Hepatocyte (in vitro differentiated cells): Measurements from ENCODE around the gene MLYCD. TPM values are rescaled to one million over a fixed set of nuclear protein-coding genes. Genes with fewer than 3 reads are reported as not detected.

Source experiments
- DNase-seq: peaks from one replicate; pipeline ENCODE4 v3.0.0-alpha.2; 2016; ENCODE audit warnings: low spot score
- H2AFZ ChIP-seq: fragments of 200-600 bp; sonication (generic); 2 replicates; pipeline ENCODE4 v1.6.0; 2016; ENCODE audit warnings: antibody characterized with exemption, mild to moderate bottlenecking
- H3K27ac ChIP-seq: fragments of 200-600 bp; sonication (generic); 2 replicates; pipeline ENCODE4 v1.5.1; 2016; ENCODE audit warnings: mild to moderate bottlenecking
- H3K27me3 ChIP-seq: fragments of 200-600 bp; sonication (generic); 2 replicates; pipeline ENCODE4 v1.6.1; 2016
- H3K36me3 ChIP-seq: fragments of 200-600 bp; sonication (generic); replicated peaks from 2 replicates; pipeline ENCODE4 v1.5.1; 2016; ENCODE audit warnings: low read depth; ENCODE audit not compliant: insufficient read depth
- H3K4me1 ChIP-seq: fragments of 200-600 bp; sonication (generic); 2 replicates; pipeline ENCODE4 v1.5.1; 2016; ENCODE audit warnings: mild to moderate bottlenecking, moderate library complexity; ENCODE audit not compliant: insufficient read depth
- H3K4me2 ChIP-seq: fragments of 200-600 bp; sonication (generic); 2 replicates; pipeline ENCODE4 v1.6.0; 2016
- H3K4me3 ChIP-seq: fragments of 200-600 bp; sonication (generic); 2 replicates; pipeline ENCODE4 v1.5.1; 2016; ENCODE audit warnings: mild to moderate bottlenecking
- H3K79me2 ChIP-seq: fragments of 200-600 bp; sonication (generic); 2 replicates; pipeline ENCODE4 v1.6.0; 2017; ENCODE audit warnings: mild to moderate bottlenecking
- H3K9me2 ChIP-seq: fragments of 200-600 bp; sonication (generic); replicated peaks from 2 replicates; pipeline ENCODE4 v1.6.0; 2017; ENCODE audit warnings: mild to moderate bottlenecking; ENCODE audit not compliant: insufficient read depth
- H3K9me3 ChIP-seq: fragments of 200-600 bp; sonication (generic); 2 replicates; pipeline ENCODE4 v1.5.1; 2016; ENCODE audit warnings: low read depth, mild to moderate bottlenecking
- H4K20me1 ChIP-seq: fragments of 200-600 bp; sonication (generic); 2 replicates; pipeline ENCODE4 v1.6.0; 2016; ENCODE audit warnings: mild to moderate bottlenecking; ENCODE audit not compliant: insufficient read depth, poor library complexity, severe bottlenecking
- CTCF ChIP-seq: fragments of 200-600 bp; sonication (generic); IDR thresholded peaks from 2 replicates; pipeline ENCODE4 v1.5.1; 2016; ENCODE audit warnings: antibody characterized with exemption, mild to moderate bottlenecking; ENCODE audit not compliant: poor library complexity
- EZH2 ChIP-seq: fragments of 200-600 bp; sonication (generic); IDR thresholded peaks from 2 replicates; pipeline ENCODE4 v1.6.1; 2016; ENCODE audit warnings: antibody characterized with exemption, mild to moderate bottlenecking, borderline replicate concordance
- EZH2phosphoT487 ChIP-seq: fragments of 200-600 bp; sonication (generic); IDR thresholded peaks from one replicate; pipeline ENCODE4 v1.6.1; 2018; ENCODE audit warnings: antibody characterized with exemption, mild to moderate bottlenecking, low read depth, moderate library complexity; ENCODE audit not compliant: unreplicated experiment, severe bottlenecking
- WGBS: methylation state at CpG from one replicate; pipeline ENCODE4 v1.1.6; 2016; ENCODE audit warnings: low lambda C conversion rate; ENCODE audit errors: missing lambda C conversion rate; 5-methylcytosine and 5-hydroxymethylcytosine counted together
- polyA plus RNA-seq: library from polyadenylated mRNA; unstranded; fragments of >200 nt; fragmentation: Nextera tagmentation; extraction: Ambion mirVana; gene quantifications from 2 replicates; pipeline ENCODE4 v1.2.1, GENCODE V29; 2016
- total RNA-seq: library from RNA; depleted of rRNA; stranded (reverse); fragments of >200 nt; gene quantifications from 2 replicates; pipeline ENCODE4 v1.2.3, GENCODE V29; 2014

MLYCD gene
- total and polyA plus RNA-seq, 2 experiments from 2014 or later, result 6.3 to 10.1 TPM

GRCh38 chr16:83851473-83851872 lies 47.4 kb upstream of the MLYCD start:
- Histone ChIP-seq H2AFZ (no peak overlapping the region), H3K9me3 (no peaks in the 10 kb centered on the region), H3K27me3 (no peaks in the 10 kb centered on the region), H3K4me1 (peaks cover 10% of the 10 kb centered on the region), H3K27ac (peak overlapping the region; percentile 86), H3K4me3 (no peak overlapping the region), H4K20me1 (no peaks in the 10 kb centered on the region), H3K79me2 (no peaks in the 10 kb centered on the region), H3K36me3 (no peaks in the 10 kb centered on the region), H3K9me2 (no peaks in the 10 kb centered on the region), H3K4me2 (no peak overlapping the region)
- peak; percentile 68 for DNase-seq
- TF ChIP-seq EZH2phosphoT487, result no peak
- TF ChIP-seq CTCF, result no peak
- TF ChIP-seq EZH2, result no peak
- WGBS, result 81% methylated on average over 4 of the region's 4 CpGs

- WGBS, result 96% methylated on average over 11 of the region's 11 CpGs
- no peak for TF ChIP-seq EZH2phosphoT487
- no peak for TF ChIP-seq CTCF
- TF ChIP-seq EZH2, result no peak
- DNase-seq, result no peak
These were observed 46.1 kb upstream of the MLYCD start for GRCh38 chr16:83852774-83853173.

GRCh38 chr16:83853834-83854233 lies 45.1 kb upstream of the MLYCD start:
- DNase-seq, result no peak
- WGBS, result 99% methylated on average over 8 of the region's 8 CpGs
- TF ChIP-seq CTCF (no peak), EZH2phosphoT487 (no peak), EZH2 (no peak)

More at GRCh38 chr16:83852774-83853173, 46.1 kb upstream of the MLYCD start:
- Histone ChIP-seq H4K20me1 (no peaks in the 10 kb centered on the region), H3K79me2 (no peaks in the 10 kb centered on the region), H3K9me2 (no peaks in the 10 kb centered on the region), H3K27ac (no peak overlapping the region), H2AFZ (no peak overlapping the region), H3K4me1 (peaks cover 10% of the 10 kb centered on the region), H3K36me3 (no peaks in the 10 kb centered on the region), H3K9me3 (no peaks in the 10 kb centered on the region), H3K27me3 (no peaks in the 10 kb centered on the region), H3K4me2 (no peak overlapping the region), H3K4me3 (no peak overlapping the region)

GRCh38 chr16:83854420-83854819 lies 44.5 kb upstream of the MLYCD start:
- Histone ChIP-seq H2AFZ (no peak overlapping the region), H3K4me2 (no peak overlapping the region), H4K20me1 (no peaks in the 10 kb centered on the region), H3K4me3 (no peak overlapping the region), H3K27me3 (no peaks in the 10 kb centered on the region), H3K27ac (no peak overlapping the region), H3K9me2 (no peaks in the 10 kb centered on the region), H3K4me1 (peaks cover 10% of the 10 kb centered on the region), H3K79me2 (no peaks in the 10 kb centered on the region), H3K9me3 (no peaks in the 10 kb centered on the region), H3K36me3 (no peaks in the 10 kb centered on the region)
- 86% methylated on average over 9 of the region's 9 CpGs for WGBS
- no peak for DNase-seq
- TF ChIP-seq EZH2 (no peak), CTCF (no peak), EZH2phosphoT487 (no peak)

More at GRCh38 chr16:83853834-83854233, 45.1 kb upstream of the MLYCD start:
- Histone ChIP-seq H3K4me1 (peaks cover 10% of the 10 kb centered on the region), H3K9me3 (no peaks in the 10 kb centered on the region), H3K27me3 (no peaks in the 10 kb centered on the region), H3K4me3 (no peak overlapping the region), H3K9me2 (no peaks in the 10 kb centered on the region), H3K4me2 (no peak overlapping the region), H3K36me3 (no peaks in the 10 kb centered on the region), H3K27ac (no peak overlapping the region), H2AFZ (no peak overlapping the region), H4K20me1 (no peaks in the 10 kb centered on the region), H3K79me2 (no peaks in the 10 kb centered on the region)
